ENCODE data around the gene SLC35D1. TPM values are rescaled to one million over a fixed set of nuclear protein-coding genes. Genes with fewer than 3 reads are reported as not detected.

The SLC35D1 gene
- total RNA-seq (2014; rRNA removed; shearing (Covaris generic)) (10.8 and 11.2 TPM in 2 replicates), total RNA-seq (2022) (13.1 and 13.3 TPM in 2 replicates), Bru-seq, nascent RNA (percentile 87 among the genes with signal in this experiment), BruChase-seq, experiment 1, labeled RNA remaining after a 6-hour chase (percentile 78 among the genes with signal in this experiment), BruChase-seq, experiment 2, labeled RNA remaining after a 2-hour chase (percentile 86 among the genes with signal in this experiment)
- long read RNA-seq, full-length matches to known transcripts = 2 of 10 reads
- long read RNA-seq, partial matches to known transcripts = 3 of 10 reads
- long read RNA-seq, other reads (novel, unspliced or antisense) = 5 of 10 reads

DNA sequence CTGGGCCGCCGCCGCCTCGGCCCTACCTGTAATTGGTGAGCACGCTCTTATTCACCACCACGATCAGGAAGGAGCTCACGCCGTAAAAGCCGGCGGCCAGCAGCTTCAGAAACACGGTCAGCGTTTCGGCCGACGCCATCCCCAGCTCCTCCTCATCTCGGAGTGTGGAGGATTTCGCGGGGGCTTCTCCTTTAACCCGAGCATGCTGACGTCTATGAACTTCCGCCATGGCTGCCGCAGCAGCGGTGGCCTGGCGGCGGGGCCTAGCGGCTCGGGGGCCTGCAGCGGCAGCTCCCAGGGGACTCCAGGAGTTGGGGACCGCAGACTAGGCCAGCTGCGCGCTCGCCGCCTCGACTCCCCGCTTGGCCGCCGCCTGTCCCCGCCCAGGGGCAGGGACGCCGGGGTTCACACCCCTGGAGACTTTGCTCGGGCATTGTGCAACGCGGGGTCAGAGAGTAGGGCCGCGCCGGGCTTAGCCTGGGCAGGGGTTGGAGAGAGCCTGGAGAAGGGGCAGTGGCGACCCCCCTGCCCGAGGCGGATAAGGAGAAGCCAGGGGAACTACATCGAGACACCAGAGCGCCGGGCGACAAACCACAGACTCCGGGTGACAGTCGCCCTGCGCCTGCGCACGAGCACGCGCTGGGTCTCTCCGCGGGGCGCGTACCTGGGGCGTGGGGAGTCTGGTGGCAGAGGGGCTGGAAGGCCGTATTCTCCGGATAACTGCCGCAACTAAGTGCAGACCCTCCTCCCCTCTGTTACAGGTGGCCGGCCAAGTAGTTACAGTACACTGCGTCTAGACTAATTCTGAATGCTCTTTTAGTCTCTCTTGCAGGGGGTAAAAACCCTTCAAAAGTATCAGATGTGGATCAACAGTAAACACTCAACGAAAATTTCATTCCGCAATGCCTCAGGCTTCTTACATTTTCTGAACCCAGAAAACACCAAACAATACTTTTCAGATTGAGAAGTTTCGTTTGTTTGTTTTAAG lies at the start of gene SLC35D1:
Gene SLC35D1 (minus strand): TSS at position 364 of the 988 bp plus-strand sequence. CDS start 135 bp downstream, at position 229.
- Histone ChIP-seq H3K9me2 (ENCODE audit: insufficient read depth, low read length) (no peaks in the 10 kb centered on the region), H3K79me2 (ENCODE audit: insufficient read depth, low read depth, low read length) (peaks cover 26% of the 10 kb centered on the region), H3K4me3 (ENCODE audit: low read depth, low read length, poor library complexity, severe bottlenecking) (peak within 1 kb of the TSS; percentile 89), H3K27ac (ENCODE audit: low read depth, low read length, poor library complexity, severe bottlenecking) (peak within 1 kb of the TSS; percentile 76), H3K9me3 (ENCODE audit: low read length) (no peaks in the 10 kb centered on the region), H3K36me3 (ENCODE audit: insufficient read depth, low read length) (peaks cover 27% of the 10 kb centered on the region), H4K20me1 (ENCODE audit: insufficient read depth, low read length) (no peaks in the 10 kb centered on the region), H2AFZ (ENCODE audit: low read length) (peak within 1 kb of the TSS; percentile 82), H3K4me1 (ENCODE audit: insufficient read depth, low read length, poor library complexity, severe bottlenecking) (peaks cover 20% of the 10 kb centered on the region), H3K4me2 (ENCODE audit: low read length) (peak within 1 kb of the TSS; percentile 76)
- CTCF ChIA-PET (ENCODE audit: unreplicated experiment) = interaction anchor here (0.6 to 0.9 kb wide), 2 partner anchors 70 to 95 kb away, joined by 3 read pairs; no protein-coding TSS in a partner anchor
- POLR2A ChIA-PET = interaction anchor here (0.6 to 2.1 kb wide), 11 partner anchors 9 to 304 kb away, joined by 3 to 8 read pairs (median 3); partner anchors contain the start of genes DNAI4 and MIER1
- BruUV-seq (replicated peaks) = no TSS peak
- DNase-seq (ENCODE audit: low spot score) = peak; percentile 91
- intact Hi-C loops (cut with micrococcal nuclease; ENCODE audit: unreplicated experiment) = loop anchor here (1.0 to 5.0 kb wide), 9 partner anchors 42 to 683 kb away; partner anchors contain the start of gene SERBP1
- TF ChIP-seq, protein P1, sequence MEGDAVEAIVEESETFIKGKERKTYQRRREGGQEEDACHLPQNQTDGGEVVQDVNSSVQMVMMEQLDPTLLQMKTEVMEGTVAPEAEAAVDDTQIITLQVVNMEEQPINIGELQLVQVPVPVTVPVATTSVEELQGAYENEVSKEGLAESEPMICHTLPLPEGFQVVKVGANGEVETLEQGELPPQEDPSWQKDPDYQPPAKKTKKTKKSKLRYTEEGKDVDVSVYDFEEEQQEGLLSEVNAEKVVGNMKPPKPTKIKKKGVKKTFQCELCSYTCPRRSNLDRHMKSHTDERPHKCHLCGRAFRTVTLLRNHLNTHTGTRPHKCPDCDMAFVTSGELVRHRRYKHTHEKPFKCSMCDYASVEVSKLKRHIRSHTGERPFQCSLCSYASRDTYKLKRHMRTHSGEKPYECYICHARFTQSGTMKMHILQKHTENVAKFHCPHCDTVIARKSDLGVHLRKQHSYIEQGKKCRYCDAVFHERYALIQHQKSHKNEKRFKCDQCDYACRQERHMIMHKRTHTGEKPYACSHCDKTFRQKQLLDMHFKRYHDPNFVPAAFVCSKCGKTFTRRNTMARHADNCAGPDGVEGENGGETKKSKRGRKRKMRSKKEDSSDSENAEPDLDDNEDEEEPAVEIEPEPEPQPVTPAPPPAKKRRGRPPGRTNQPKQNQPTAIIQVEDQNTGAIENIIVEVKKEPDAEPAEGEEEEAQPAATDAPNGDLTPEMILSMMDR (conservative IDR thresholded peaks at IDR 0.05; ENCODE audit: low read length) = no peak
- TF ChIP-seq EZH2phosphoT487 (IDR thresholded peaks at IDR 0.05; ENCODE audit: borderline replicate concordance, low read depth, low read length) = no peak

DNA sequence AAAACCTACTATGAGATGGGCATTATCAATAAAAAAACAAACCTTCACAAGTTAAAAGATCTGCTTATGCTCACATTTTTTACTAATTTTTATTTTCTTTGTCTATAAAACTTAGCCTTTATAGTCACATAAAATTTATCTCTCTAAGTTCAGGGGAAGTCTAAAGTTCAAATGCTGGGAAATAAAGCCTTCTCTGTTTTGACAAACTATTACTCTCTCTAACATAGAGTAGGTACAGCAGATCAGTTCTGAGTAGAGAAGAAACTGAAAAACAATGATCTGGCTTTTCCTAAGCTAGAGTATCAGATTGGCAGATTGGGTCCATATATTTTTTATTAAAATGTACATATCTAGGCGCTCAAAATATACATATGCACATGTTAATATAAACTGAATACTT lies 49.6 kb upstream of the SLC35D1 start:
- Histone ChIP-seq H3K9me2 (ENCODE audit: insufficient read depth, low read length) (no peaks in the 10 kb centered on the region), H2AFZ (ENCODE audit: low read length) (no peak overlapping the region), H3K4me1 (ENCODE audit: insufficient read depth, low read length, poor library complexity, severe bottlenecking) (peaks cover 41% of the 10 kb centered on the region), H3K36me3 (ENCODE audit: insufficient read depth, low read length) (no peaks in the 10 kb centered on the region), H3K4me3 (ENCODE audit: low read depth, low read length, poor library complexity, severe bottlenecking) (no peak overlapping the region), H4K20me1 (ENCODE audit: insufficient read depth, low read length) (no peaks in the 10 kb centered on the region), H3K4me2 (ENCODE audit: low read length) (no peak overlapping the region), H3K27ac (ENCODE audit: low read depth, low read length, poor library complexity, severe bottlenecking) (no peak overlapping the region), H3K9me3 (ENCODE audit: low read length) (no peaks in the 10 kb centered on the region), H3K79me2 (ENCODE audit: insufficient read depth, low read depth, low read length) (no peaks in the 10 kb centered on the region)
- no TSS peak for BruUV-seq (replicated peaks)
- intact Hi-C loops (cut with micrococcal nuclease; ENCODE audit: unreplicated experiment) = no loop called here
- POLR2A ChIA-PET = interaction anchor here (0.6 to 1.3 kb wide), 4 partner anchors 14 to 366 kb away, joined by 3 to 6 read pairs (median 4); no protein-coding TSS in a partner anchor
- no peak for DNase-seq (ENCODE audit: low spot score)
- TF ChIP-seq EZH2phosphoT487 (IDR thresholded peaks at IDR 0.05; ENCODE audit: borderline replicate concordance, low read depth, low read length) = no peak
- TF ChIP-seq, protein P1 (conservative IDR thresholded peaks at IDR 0.05; ENCODE audit: low read length) = no peak
- CTCF ChIA-PET (ENCODE audit: unreplicated experiment) = no interaction called here
